ENCODE results near the gene RUFY4.
"Not testable (repeated sequence)": the region's sequence is repeated elsewhere in the genome, so short reads cannot be mapped to it uniquely, and the experiment has no call there.

Gene RUFY4

GRCh38 chr2:218089259-218089658 is 20.2 kb downstream of the RUFY4 start:
- no peak for DNase-seq

- DNase-seq = no peak
Observed at GRCh38 chr2:218091746-218092145, 22.7 kb downstream of the RUFY4 start.

- DNase-seq = no peak
Observed at GRCh38 chr2:218093879-218094278, 24.8 kb downstream of the RUFY4 start.

GRCh38 chr2:218095853-218096252 is 26.8 kb downstream of the RUFY4 start:
- no peak for DNase-seq

- DNase-seq = no peak
Observed at GRCh38 chr2:218097975-218098374, 28.9 kb downstream of the RUFY4 start.

GRCh38 chr2:218108834-218109233 is 39.8 kb downstream of the RUFY4 start:
- DNase-seq = not testable (repeated sequence)

- DNase-seq = not testable (repeated sequence)
Observed at GRCh38 chr2:218121789-218122188, 52.7 kb downstream of the RUFY4 start.

GRCh38 chr2:218122286-218122685 is 53.2 kb downstream of the RUFY4 start:
- not testable (repeated sequence) for DNase-seq

GRCh38 chr2:218123986-218124385 is 54.9 kb downstream of the RUFY4 start:
- DNase-seq = no peak

- DNase-seq = no peak
Observed at GRCh38 chr2:218125095-218125494, 56.0 kb downstream of the RUFY4 start.

- no peak for DNase-seq
Observed at GRCh38 chr2:218125626-218126080, 56.6 kb downstream of the RUFY4 start, which contains the start of gene CXCR2. TSS of gene CXCR2 (plus strand) at chr2:218126028. CDS start at chr2:218134802, 8,774 bp downstream.

- no peak for DNase-seq
Observed at GRCh38 chr2:218127929-218128455, 58.9 kb downstream of the RUFY4 start.

GRCh38 chr2:218128781-218129457 is 59.9 kb downstream of the RUFY4 start:
- DNase-seq = no peak

GRCh38 chr2:218129458-218130135 is 60.5 kb downstream of the RUFY4 start:
- DNase-seq = no peak

- DNase-seq = no peak
Observed at GRCh38 chr2:218130377-218130776, 61.3 kb downstream of the RUFY4 start.

GRCh38 chr2:218130822-218131221 is 61.8 kb downstream of the RUFY4 start:
- DNase-seq = no peak

- DNase-seq = no peak
Observed at GRCh38 chr2:218137514-218137913, 68.5 kb downstream of the RUFY4 start.

GRCh38 chr2:218138047-218138446 is 69.0 kb downstream of the RUFY4 start:
- no peak for DNase-seq
